Keratinocyte (primary cell): ENCODE data around the gene CCDC28B. TPM values are rescaled to one million over a fixed set of nuclear protein-coding genes. Genes with fewer than 3 reads are reported as not detected.
"Not testable (repeated sequence)": the region's sequence is repeated elsewhere in the genome, so short reads cannot be mapped to it uniquely, and the experiment has no call there.

Experiments used
- DNase-seq: peaks from one replicate; pipeline ENCODE4 v3.0.0-alpha.2; 2011; ENCODE audit warnings: low read depth, missing footprints, low spot score
- FAIRE-seq: peaks from 2 replicates; lab custom pipeline; 2011; peaks lifted over from hg19 to GRCh38; lab: Jason Lieb, UNC
- H2AFZ ChIP-seq: 2 replicates; pipeline ENCODE4 v1.6.0; 2012; ENCODE audit warnings: low read length, control low read depth, inconsistent platforms; ENCODE audit not compliant: control insufficient read depth
- H3K27ac ChIP-seq: 2 replicates; pipeline ENCODE4 v1.5.1; 2011; ENCODE audit warnings: low read length; ENCODE audit not compliant: control insufficient read depth, insufficient read depth
- H3K27me3 ChIP-seq: 3 replicates; pipeline ENCODE4 v1.6.0; 2011; ENCODE audit warnings: low read length; ENCODE audit not compliant: control insufficient read depth, insufficient read depth; ENCODE audit errors: extremely low read depth
- H3K36me3 ChIP-seq, 2 experiments: 2 replicates in 1 of 2; 3 replicates in 1 of 2; pipeline ENCODE4 v1.5.1; 2011; ENCODE audit warnings: low read length in 2 of 2, mild to moderate bottlenecking in 1 of 2; ENCODE audit not compliant: control insufficient read depth in 2 of 2, insufficient read depth in 2 of 2; ENCODE audit errors: extremely low read depth in 1 of 2
- H3K4me1 ChIP-seq: 3 replicates; pipeline ENCODE4 v1.5.1; 2011; ENCODE audit warnings: low read length; ENCODE audit not compliant: control insufficient read depth, insufficient read depth; ENCODE audit errors: extremely low read depth
- H3K4me2 ChIP-seq: 3 replicates; pipeline ENCODE4 v1.6.0; 2011; ENCODE audit warnings: low read depth, low read length; ENCODE audit not compliant: control insufficient read depth, insufficient read depth; ENCODE audit errors: extremely low read depth
- H3K4me3 ChIP-seq, 3 experiments: fragments of 200-600 bp in 1 of 3; sonication (generic) in 1 of 3; 2 replicates in 2 of 3; 3 replicates in 1 of 3; pipeline ENCODE4 v1.5.1; 2011 to 2016; ENCODE audit warnings: low read length in 3 of 3, mild to moderate bottlenecking in 3 of 3, control low read depth in 2 of 3, inconsistent platforms in 1 of 3, low read depth in 1 of 3, mixed read lengths in 1 of 3, mixed run types in 1 of 3, moderate library complexity in 1 of 3; ENCODE audit not compliant: control insufficient read depth in 2 of 3, insufficient read depth in 2 of 3; ENCODE audit errors: extremely low read depth in 1 of 3
- H3K79me2 ChIP-seq: 2 replicates; pipeline ENCODE4 v1.6.0; 2012; ENCODE audit warnings: low read length; ENCODE audit not compliant: control insufficient read depth, insufficient read depth
- H3K9ac ChIP-seq: 3 replicates; pipeline ENCODE4 v1.6.0; 2011; ENCODE audit warnings: low read length; ENCODE audit not compliant: control insufficient read depth, insufficient read depth; ENCODE audit errors: extremely low read depth
- H3K9me1 ChIP-seq: 3 replicates; pipeline ENCODE4 v1.6.0; 2011; ENCODE audit warnings: low read length; ENCODE audit not compliant: control insufficient read depth, insufficient read depth; ENCODE audit errors: extremely low read depth
- H3K9me3 ChIP-seq: 2 replicates; pipeline ENCODE4 v1.5.1; 2012; ENCODE audit warnings: low read depth, low read length; ENCODE audit not compliant: control insufficient read depth
- H4K20me1 ChIP-seq: 3 replicates; pipeline ENCODE4 v1.6.0; 2011; ENCODE audit warnings: low read length; ENCODE audit not compliant: control insufficient read depth, insufficient read depth; ENCODE audit errors: extremely low read depth
- EZH2 ChIP-seq: IDR thresholded peaks from one replicate; pipeline ENCODE4 v1.6.1; 2012; ENCODE audit warnings: inconsistent platforms, mild to moderate bottlenecking, low read length, moderate library complexity
- dilution Hi-C: fragments of 300-500 bp; cut with MboI; formaldehyde crosslinking; loops from one replicate; pipeline ENCODE4 v1.7.0; 2020; ENCODE audit warnings: low sequenced_read_pairs; ENCODE audit not compliant: extremely low pct_ligation_motif_present
- polyA plus RNA-seq, 5 experiments: library from polyadenylated mRNA; depleted of rRNA in 3 of 5; stranded (reverse) in 3 of 5; stranded (forward) in 1 of 5; unstranded in 1 of 5; fragments of >200 nt; gene quantifications; 1 replicate in 1 of 5; 2 replicates in 3 of 5; 3 replicates in 1 of 5; pipeline versions ENCODE4 v1.2.1 to v1.2.3, GENCODE V29; 2011 to 2012; ENCODE audit warnings: missing spikeins in 2 of 5, low read depth in 1 of 5, low replicate concordance in 1 of 5
- TF ChIP-seq, protein P1 (sequence below), 3 experiments: IDR thresholded peaks in 1 of 3; conservative IDR thresholded peaks in 1 of 3; optimal IDR thresholded peaks in 1 of 3; 2 replicates in 2 of 3; 3 replicates in 1 of 3; pipeline versions ENCODE3 to v1.5.1; 2011; ENCODE audit warnings: low read length in 3 of 3, mild to moderate bottlenecking in 3 of 3, moderate library complexity in 2 of 3, control low read depth in 1 of 3, inconsistent platforms in 1 of 3; ENCODE audit not compliant: insufficient read depth in 2 of 3; ENCODE audit errors: extremely low read depth in 1 of 3

Gene CCDC28B
- polyA plus RNA-seq, 1 donor (not counting 4 experiments of a cell fraction or from before 2014, with no cell fraction given) = 3.6 TPM

DNA sequence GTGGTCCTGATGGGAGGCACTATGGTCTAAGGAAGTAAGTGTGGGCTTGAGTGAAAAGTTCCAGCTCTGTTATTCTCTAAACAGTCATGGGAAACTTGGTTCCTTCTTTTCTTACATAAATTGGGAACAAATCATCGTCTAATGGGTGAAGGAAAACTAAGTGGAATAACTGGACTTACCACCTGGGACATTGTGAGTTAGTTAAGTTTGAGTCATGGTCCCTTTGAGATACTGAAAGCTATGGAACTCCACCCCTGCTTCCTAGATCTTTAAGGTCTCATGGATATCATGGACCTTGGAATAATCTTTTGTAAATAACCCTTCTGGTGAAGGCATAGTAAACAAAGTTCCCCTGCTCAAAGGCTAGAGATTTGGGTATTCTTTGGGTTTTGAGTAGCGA, 37.0 kb upstream of the CCDC28B start:
- TF ChIP-seq EZH2 = no peak
- TF ChIP-seq, protein P1, sequence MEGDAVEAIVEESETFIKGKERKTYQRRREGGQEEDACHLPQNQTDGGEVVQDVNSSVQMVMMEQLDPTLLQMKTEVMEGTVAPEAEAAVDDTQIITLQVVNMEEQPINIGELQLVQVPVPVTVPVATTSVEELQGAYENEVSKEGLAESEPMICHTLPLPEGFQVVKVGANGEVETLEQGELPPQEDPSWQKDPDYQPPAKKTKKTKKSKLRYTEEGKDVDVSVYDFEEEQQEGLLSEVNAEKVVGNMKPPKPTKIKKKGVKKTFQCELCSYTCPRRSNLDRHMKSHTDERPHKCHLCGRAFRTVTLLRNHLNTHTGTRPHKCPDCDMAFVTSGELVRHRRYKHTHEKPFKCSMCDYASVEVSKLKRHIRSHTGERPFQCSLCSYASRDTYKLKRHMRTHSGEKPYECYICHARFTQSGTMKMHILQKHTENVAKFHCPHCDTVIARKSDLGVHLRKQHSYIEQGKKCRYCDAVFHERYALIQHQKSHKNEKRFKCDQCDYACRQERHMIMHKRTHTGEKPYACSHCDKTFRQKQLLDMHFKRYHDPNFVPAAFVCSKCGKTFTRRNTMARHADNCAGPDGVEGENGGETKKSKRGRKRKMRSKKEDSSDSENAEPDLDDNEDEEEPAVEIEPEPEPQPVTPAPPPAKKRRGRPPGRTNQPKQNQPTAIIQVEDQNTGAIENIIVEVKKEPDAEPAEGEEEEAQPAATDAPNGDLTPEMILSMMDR (optimal IDR thresholded peaks at IDR 0.05 in 1 of 3, IDR thresholded peaks at IDR 0.05 in 1 of 3, conservative IDR thresholded peaks at IDR 0.05 in 1 of 3; ENCODE audit: extremely low read depth in 1 of 3, insufficient read depth in 2 of 3, low read length in 3 of 3) = no peak
- Histone ChIP-seq H3K79me2 (no peaks in the 10 kb centered on the region), H3K9me1 (peaks cover 2% of the 10 kb centered on the region), H3K4me1 (no peaks in the 10 kb centered on the region), H3K27ac (no peak overlapping the region), H3K27me3 (no peaks in the 10 kb centered on the region), H3K36me3 (peaks cover 31 to 38% of the 10 kb centered on the region in 2 experiments), H3K4me3 (no peak overlapping the region), H4K20me1 (no peaks in the 10 kb centered on the region), H3K9ac (no peak overlapping the region), H3K9me3 (no peaks in the 10 kb centered on the region), H2AFZ (no peak overlapping the region), H3K4me2 (no peak overlapping the region)
- no peak for FAIRE-seq
- dilution Hi-C loops = no loop called here
- DNase-seq = no peak

DNA sequence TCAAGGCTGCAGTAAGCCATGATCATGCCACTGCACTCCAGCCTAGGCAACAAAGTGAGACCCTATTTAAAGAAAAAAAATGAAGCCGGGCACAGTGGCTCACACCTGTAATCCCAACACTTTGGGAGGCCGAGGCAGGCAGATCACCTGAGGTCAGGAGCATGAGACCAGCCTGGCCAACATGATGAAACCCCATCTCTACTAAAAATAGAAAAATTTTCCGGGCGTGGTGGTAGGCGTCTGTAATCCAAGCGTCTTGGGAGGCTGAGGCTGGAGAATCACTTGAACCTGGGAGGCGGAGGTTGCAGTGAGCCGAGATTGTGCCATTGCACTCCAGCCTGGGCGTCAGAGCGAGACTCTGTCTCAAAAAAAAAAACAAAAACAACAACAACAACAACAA, 34.8 kb upstream of the CCDC28B start:
- dilution Hi-C loops, H3K79me2 ChIP-seq, H3K9me3 ChIP-seq, H3K9me1 ChIP-seq, FAIRE-seq, H3K4me3 ChIP-seq, H3K9ac ChIP-seq, H3K27ac ChIP-seq, DNase-seq, H3K4me1 ChIP-seq, H2AFZ ChIP-seq, H3K27me3 ChIP-seq, H3K4me2 ChIP-seq, H4K20me1 ChIP-seq: not testable (repeated sequence)
- H3K36me3 ChIP-seq = peaks cover 23 to 43% of the 10 kb centered on the region in 2 experiments

DNA sequence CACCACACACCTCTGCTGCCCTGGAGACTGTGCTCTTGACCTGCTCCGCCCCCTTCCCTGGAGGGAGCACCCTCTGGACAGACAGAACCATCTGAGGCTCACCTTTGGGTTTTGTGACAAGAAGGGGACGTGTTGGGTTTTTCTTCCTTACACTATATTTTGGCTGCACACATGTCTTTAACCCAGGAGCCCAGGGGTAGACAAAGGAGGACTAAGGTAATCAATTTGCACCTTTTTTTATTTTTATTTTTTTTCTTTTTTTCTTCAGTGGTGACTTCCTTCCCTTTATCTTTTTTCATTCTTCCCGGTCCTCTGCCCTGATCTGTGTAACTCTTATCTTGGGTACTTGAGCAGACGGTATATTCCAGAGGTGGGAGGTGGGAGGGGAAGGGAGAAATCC, 29.4 kb upstream of the CCDC28B start:
- Histone ChIP-seq H3K27me3 (no peaks in the 10 kb centered on the region), H4K20me1 (no peaks in the 10 kb centered on the region), H2AFZ (no peak overlapping the region), H3K27ac (no peak overlapping the region), H3K4me1 (peaks cover 11% of the 10 kb centered on the region), H3K9ac (no peak overlapping the region), H3K36me3 (peaks cover 17 to 61% of the 10 kb centered on the region in 2 experiments), H3K4me2 (no peak overlapping the region), H3K9me3 (no peaks in the 10 kb centered on the region), H3K9me1 (no peaks in the 10 kb centered on the region), H3K79me2 (no peaks in the 10 kb centered on the region), H3K4me3 (no peak overlapping the region)
- DNase-seq (no peak), FAIRE-seq (no peak)
- dilution Hi-C loops = no loop called here
- TF ChIP-seq, protein P1 (optimal IDR thresholded peaks at IDR 0.05 in 1 of 3, IDR thresholded peaks at IDR 0.05 in 1 of 3, conservative IDR thresholded peaks at IDR 0.05 in 1 of 3; ENCODE audit: extremely low read depth in 1 of 3, insufficient read depth in 2 of 3, low read length in 3 of 3) = no peak
- TF ChIP-seq EZH2 = no peak
